ENCODE measurements around the gene SORBS1. TPM values are rescaled to one million over a fixed set of nuclear protein-coding genes. Genes with fewer than 3 reads are reported as not detected.

Gene SORBS1
- total and polyA plus RNA-seq, 2 experiments from 2014 or later = 17.0 to 40.2 TPM

DNA sequence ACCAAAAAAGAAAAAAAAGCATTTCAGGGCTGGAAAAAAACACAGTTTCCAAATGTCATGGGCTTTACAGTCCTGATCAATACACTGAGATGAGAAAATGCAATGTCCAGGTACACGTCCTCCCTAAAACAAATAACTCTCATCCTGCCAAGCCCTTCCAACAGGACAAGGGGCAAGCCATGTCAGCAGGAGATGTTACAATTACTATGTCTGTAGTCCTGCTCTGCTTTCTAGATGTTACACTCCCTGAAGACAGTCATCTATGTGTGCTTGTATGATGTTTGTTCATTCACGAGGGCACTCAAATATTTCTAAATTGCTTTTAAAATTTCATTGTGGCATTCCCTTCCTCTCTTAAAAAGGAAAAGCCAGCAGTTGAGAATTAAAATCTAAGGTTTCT lies 103.2 kb downstream of the SORBS1 start:
- peaks cover 4% of the 10 kb centered on the region for H3K79me2 ChIP-seq
- DNase-seq (ENCODE audit: low spot score) = no peak
- peaks cover 43% of the 10 kb centered on the region for H3K4me1 ChIP-seq (ENCODE audit: insufficient read depth)
- H3K4me3 ChIP-seq = no peak overlapping the region
- H4K20me1 ChIP-seq (ENCODE audit: insufficient read depth, poor library complexity, severe bottlenecking) = no peaks in the 10 kb centered on the region
- no peaks in the 10 kb centered on the region for H3K9me2 ChIP-seq (replicated peaks; ENCODE audit: insufficient read depth)
- no peaks in the 10 kb centered on the region for H3K27me3 ChIP-seq
- H3K27ac ChIP-seq = peak overlapping the region; percentile 74
- H3K9me3 ChIP-seq (ENCODE audit: low read depth) = no peaks in the 10 kb centered on the region
- no peaks in the 10 kb centered on the region for H3K36me3 ChIP-seq (replicated peaks; ENCODE audit: insufficient read depth, low read depth)
- no peak for TF ChIP-seq CTCF (IDR thresholded peaks at IDR 0.05; ENCODE audit: poor library complexity)
- TF ChIP-seq EZH2 (IDR thresholded peaks at IDR 0.05; ENCODE audit: borderline replicate concordance) = no peak
- no peak for TF ChIP-seq EZH2phosphoT487 (IDR thresholded peaks at IDR 0.05; ENCODE audit: low read depth, severe bottlenecking, unreplicated experiment)
- WGBS (ENCODE audit: low lambda C conversion rate, missing lambda C conversion rate) = 60% methylated on average over 2 of the region's 2 CpGs
- peak overlapping the region; percentile 15 for H3K4me2 ChIP-seq
- no peak overlapping the region for H2AFZ ChIP-seq

DNA sequence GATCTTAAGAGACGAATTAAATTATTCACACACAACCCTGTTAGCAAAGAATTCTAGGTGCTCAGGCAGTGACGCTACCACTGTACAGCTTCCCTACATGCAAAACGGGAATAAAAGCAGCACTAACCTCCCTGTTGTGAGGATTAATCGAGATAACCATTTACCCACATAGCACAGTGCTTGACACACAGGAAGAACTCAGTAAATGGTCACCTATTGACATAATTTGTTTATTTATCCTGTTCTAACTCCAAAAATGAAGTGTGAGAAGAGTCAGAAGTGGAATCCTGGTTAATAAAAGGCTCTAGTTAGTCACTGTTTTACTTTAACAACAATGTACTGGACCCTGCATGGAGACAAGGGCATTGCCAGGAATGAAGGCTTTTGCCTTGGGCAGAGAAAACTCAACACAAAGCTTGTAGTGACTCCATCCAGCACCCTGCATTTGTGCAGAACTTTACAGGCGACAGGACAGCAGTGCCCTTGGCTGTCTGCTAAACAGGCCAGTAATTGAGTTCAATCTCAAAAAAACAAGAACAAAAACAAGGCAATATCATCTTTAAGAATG lies 103.8 kb downstream of the SORBS1 start:
- H3K27ac ChIP-seq = peak overlapping the region; percentile 74
- no peaks in the 10 kb centered on the region for H3K27me3 ChIP-seq
- H3K9me3 ChIP-seq (ENCODE audit: low read depth) = no peaks in the 10 kb centered on the region
- H3K36me3 ChIP-seq (replicated peaks; ENCODE audit: insufficient read depth, low read depth) = no peaks in the 10 kb centered on the region
- no peak overlapping the region for H2AFZ ChIP-seq
- H3K79me2 ChIP-seq = peaks cover 4% of the 10 kb centered on the region
- no peak overlapping the region for H3K4me3 ChIP-seq
- 56% methylated on average over 5 of the region's 5 CpGs for WGBS (ENCODE audit: low lambda C conversion rate, missing lambda C conversion rate)
- no peak for DNase-seq (ENCODE audit: low spot score)
- H3K4me2 ChIP-seq = peak overlapping the region; percentile 15
- TF ChIP-seq EZH2phosphoT487 (IDR thresholded peaks at IDR 0.05; ENCODE audit: low read depth, severe bottlenecking, unreplicated experiment) = no peak
- TF ChIP-seq EZH2 (IDR thresholded peaks at IDR 0.05; ENCODE audit: borderline replicate concordance) = no peak
- no peak for TF ChIP-seq CTCF (IDR thresholded peaks at IDR 0.05; ENCODE audit: poor library complexity)
- no peaks in the 10 kb centered on the region for H4K20me1 ChIP-seq (ENCODE audit: insufficient read depth, poor library complexity, severe bottlenecking)
- peaks cover 44% of the 10 kb centered on the region for H3K4me1 ChIP-seq (ENCODE audit: insufficient read depth)
- H3K9me2 ChIP-seq (replicated peaks; ENCODE audit: insufficient read depth) = no peaks in the 10 kb centered on the region

GRCh38 chr10:95456516-95456915 lies 104.7 kb downstream of the SORBS1 start:
- Histone ChIP-seq H3K27me3 (no peaks in the 10 kb centered on the region), H3K4me3 (no peak overlapping the region), H3K79me2 (peaks cover 4% of the 10 kb centered on the region), H3K4me2 (peak overlapping the region; percentile 15), H4K20me1 (ENCODE audit: insufficient read depth, poor library complexity, severe bottlenecking) (no peaks in the 10 kb centered on the region), H3K9me3 (ENCODE audit: low read depth) (no peaks in the 10 kb centered on the region), H2AFZ (no peak overlapping the region), H3K36me3 (replicated peaks; ENCODE audit: insufficient read depth, low read depth) (no peaks in the 10 kb centered on the region), H3K4me1 (ENCODE audit: insufficient read depth) (peaks cover 53% of the 10 kb centered on the region), H3K9me2 (replicated peaks; ENCODE audit: insufficient read depth) (no peaks in the 10 kb centered on the region), H3K27ac (peak overlapping the region; percentile 74)
- TF ChIP-seq EZH2 (IDR thresholded peaks at IDR 0.05; ENCODE audit: borderline replicate concordance) = no peak
- no peak for TF ChIP-seq EZH2phosphoT487 (IDR thresholded peaks at IDR 0.05; ENCODE audit: low read depth, severe bottlenecking, unreplicated experiment)
- peak; percentile 6 for TF ChIP-seq CTCF (IDR thresholded peaks at IDR 0.05; ENCODE audit: poor library complexity)
- 93% methylated on average over 2 of the region's 2 CpGs for WGBS (ENCODE audit: low lambda C conversion rate, missing lambda C conversion rate)
- peak; percentile 18 for DNase-seq (ENCODE audit: low spot score)

All from hepatocyte (in vitro differentiated cells).